HL-60 (cell line): ENCODE measurements around the gene AGRN.

Experiments used
- SPI1 ChIP-seq: IDR thresholded peaks from 2 replicates; pipeline ENCODE4 v1.6.1; 2012; ENCODE audit warnings: low read depth, mild to moderate bottlenecking, borderline replicate concordance
- TF ChIP-seq, protein P1 (sequence below): IDR thresholded peaks from one replicate; pipeline ENCODE4 v1.5.1; 2011; ENCODE audit warnings: low read length, control low read depth, inconsistent platforms; ENCODE audit not compliant: insufficient read depth

GRCh38 chr1:1047407-1047806 lies 27.5 kb downstream of the AGRN start:
- TF ChIP-seq SPI1: no peak
- TF ChIP-seq, protein P1, sequence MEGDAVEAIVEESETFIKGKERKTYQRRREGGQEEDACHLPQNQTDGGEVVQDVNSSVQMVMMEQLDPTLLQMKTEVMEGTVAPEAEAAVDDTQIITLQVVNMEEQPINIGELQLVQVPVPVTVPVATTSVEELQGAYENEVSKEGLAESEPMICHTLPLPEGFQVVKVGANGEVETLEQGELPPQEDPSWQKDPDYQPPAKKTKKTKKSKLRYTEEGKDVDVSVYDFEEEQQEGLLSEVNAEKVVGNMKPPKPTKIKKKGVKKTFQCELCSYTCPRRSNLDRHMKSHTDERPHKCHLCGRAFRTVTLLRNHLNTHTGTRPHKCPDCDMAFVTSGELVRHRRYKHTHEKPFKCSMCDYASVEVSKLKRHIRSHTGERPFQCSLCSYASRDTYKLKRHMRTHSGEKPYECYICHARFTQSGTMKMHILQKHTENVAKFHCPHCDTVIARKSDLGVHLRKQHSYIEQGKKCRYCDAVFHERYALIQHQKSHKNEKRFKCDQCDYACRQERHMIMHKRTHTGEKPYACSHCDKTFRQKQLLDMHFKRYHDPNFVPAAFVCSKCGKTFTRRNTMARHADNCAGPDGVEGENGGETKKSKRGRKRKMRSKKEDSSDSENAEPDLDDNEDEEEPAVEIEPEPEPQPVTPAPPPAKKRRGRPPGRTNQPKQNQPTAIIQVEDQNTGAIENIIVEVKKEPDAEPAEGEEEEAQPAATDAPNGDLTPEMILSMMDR: no peak
